ENCODE measurements around the gene CFAP77.

DNA sequence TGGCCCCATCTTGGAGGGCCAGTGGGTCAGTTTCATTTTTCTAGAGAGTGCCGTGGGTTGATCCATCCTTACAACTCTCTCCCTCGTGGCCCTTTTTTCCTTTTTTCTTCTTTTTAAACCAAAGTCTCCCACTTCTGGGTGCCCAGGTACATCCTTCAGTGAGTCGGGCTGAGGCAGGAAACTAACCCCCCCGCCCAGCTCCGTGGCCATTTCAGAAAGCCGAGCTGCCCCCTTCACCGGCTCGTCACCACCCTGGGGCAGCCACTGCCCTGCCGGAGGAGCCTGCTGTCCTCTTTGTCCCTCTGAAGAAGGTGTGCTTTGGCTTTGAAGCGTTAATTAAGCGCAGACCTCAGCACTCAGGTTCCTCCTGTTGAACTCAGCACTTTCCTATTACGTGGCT, 5.2 kb downstream of the CFAP77 start:
- TF ChIP-seq, protein P1, sequence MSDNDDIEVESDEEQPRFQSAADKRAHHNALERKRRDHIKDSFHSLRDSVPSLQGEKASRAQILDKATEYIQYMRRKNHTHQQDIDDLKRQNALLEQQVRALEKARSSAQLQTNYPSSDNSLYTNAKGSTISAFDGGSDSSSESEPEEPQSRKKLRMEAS (IDR thresholded peaks at IDR 0.05; ENCODE audit: low read depth) = no peak
- TF ChIP-seq, protein P2, sequence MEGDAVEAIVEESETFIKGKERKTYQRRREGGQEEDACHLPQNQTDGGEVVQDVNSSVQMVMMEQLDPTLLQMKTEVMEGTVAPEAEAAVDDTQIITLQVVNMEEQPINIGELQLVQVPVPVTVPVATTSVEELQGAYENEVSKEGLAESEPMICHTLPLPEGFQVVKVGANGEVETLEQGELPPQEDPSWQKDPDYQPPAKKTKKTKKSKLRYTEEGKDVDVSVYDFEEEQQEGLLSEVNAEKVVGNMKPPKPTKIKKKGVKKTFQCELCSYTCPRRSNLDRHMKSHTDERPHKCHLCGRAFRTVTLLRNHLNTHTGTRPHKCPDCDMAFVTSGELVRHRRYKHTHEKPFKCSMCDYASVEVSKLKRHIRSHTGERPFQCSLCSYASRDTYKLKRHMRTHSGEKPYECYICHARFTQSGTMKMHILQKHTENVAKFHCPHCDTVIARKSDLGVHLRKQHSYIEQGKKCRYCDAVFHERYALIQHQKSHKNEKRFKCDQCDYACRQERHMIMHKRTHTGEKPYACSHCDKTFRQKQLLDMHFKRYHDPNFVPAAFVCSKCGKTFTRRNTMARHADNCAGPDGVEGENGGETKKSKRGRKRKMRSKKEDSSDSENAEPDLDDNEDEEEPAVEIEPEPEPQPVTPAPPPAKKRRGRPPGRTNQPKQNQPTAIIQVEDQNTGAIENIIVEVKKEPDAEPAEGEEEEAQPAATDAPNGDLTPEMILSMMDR (IDR thresholded peaks at IDR 0.05) = no peak
- TF ChIP-seq EP300 (IDR thresholded peaks at IDR 0.05; ENCODE audit: borderline replicate concordance in 1 of 2, low read depth in 1 of 2, low read length in 1 of 2) (no peak), POLR2AphosphoS5 (IDR thresholded peaks at IDR 0.05; ENCODE audit: low read depth, low read length) (no peak), RCOR1 (IDR thresholded peaks at IDR 0.05; ENCODE audit: low read length) (no peak), YY1 (IDR thresholded peaks at IDR 0.05; ENCODE audit: low read depth) (no peak), EZH2phosphoT487 (IDR thresholded peaks at IDR 0.05; ENCODE audit: borderline replicate concordance, low read depth) (no peak), GABPA (IDR thresholded peaks at IDR 0.05; ENCODE audit: low read depth) (no peak), RAD21 (IDR thresholded peaks at IDR 0.05; ENCODE audit: low read length) (no peak), FOXJ3 (CRISPR knock-in tag; IDR thresholded peaks at IDR 0.05) (no peak)
- TF ChIP-seq, protein P3, sequence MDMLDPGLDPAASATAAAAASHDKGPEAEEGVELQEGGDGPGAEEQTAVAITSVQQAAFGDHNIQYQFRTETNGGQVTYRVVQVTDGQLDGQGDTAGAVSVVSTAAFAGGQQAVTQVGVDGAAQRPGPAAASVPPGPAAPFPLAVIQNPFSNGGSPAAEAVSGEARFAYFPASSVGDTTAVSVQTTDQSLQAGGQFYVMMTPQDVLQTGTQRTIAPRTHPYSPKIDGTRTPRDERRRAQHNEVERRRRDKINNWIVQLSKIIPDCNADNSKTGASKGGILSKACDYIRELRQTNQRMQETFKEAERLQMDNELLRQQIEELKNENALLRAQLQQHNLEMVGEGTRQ (IDR thresholded peaks at IDR 0.05; ENCODE audit: borderline replicate concordance, low read depth, low read length) = no peak
- TF ChIP-seq, protein P4, sequence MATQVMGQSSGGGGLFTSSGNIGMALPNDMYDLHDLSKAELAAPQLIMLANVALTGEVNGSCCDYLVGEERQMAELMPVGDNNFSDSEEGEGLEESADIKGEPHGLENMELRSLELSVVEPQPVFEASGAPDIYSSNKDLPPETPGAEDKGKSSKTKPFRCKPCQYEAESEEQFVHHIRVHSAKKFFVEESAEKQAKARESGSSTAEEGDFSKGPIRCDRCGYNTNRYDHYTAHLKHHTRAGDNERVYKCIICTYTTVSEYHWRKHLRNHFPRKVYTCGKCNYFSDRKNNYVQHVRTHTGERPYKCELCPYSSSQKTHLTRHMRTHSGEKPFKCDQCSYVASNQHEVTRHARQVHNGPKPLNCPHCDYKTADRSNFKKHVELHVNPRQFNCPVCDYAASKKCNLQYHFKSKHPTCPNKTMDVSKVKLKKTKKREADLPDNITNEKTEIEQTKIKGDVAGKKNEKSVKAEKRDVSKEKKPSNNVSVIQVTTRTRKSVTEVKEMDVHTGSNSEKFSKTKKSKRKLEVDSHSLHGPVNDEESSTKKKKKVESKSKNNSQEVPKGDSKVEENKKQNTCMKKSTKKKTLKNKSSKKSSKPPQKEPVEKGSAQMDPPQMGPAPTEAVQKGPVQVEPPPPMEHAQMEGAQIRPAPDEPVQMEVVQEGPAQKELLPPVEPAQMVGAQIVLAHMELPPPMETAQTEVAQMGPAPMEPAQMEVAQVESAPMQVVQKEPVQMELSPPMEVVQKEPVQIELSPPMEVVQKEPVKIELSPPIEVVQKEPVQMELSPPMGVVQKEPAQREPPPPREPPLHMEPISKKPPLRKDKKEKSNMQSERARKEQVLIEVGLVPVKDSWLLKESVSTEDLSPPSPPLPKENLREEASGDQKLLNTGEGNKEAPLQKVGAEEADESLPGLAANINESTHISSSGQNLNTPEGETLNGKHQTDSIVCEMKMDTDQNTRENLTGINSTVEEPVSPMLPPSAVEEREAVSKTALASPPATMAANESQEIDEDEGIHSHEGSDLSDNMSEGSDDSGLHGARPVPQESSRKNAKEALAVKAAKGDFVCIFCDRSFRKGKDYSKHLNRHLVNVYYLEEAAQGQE (IDR thresholded peaks at IDR 0.05; ENCODE audit: low read depth, low read length) = no peak
- TF ChIP-seq, protein P5, sequence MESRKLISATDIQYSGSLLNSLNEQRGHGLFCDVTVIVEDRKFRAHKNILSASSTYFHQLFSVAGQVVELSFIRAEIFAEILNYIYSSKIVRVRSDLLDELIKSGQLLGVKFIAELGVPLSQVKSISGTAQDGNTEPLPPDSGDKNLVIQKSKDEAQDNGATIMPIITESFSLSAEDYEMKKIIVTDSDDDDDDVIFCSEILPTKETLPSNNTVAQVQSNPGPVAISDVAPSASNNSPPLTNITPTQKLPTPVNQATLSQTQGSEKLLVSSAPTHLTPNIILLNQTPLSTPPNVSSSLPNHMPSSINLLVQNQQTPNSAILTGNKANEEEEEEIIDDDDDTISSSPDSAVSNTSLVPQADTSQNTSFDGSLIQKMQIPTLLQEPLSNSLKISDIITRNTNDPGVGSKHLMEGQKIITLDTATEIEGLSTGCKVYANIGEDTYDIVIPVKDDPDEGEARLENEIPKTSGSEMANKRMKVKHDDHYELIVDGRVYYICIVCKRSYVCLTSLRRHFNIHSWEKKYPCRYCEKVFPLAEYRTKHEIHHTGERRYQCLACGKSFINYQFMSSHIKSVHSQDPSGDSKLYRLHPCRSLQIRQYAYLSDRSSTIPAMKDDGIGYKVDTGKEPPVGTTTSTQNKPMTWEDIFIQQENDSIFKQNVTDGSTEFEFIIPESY (IDR thresholded peaks at IDR 0.05; ENCODE audit: borderline replicate concordance, low read depth) = no peak
